Stomach smooth muscle (tissue), 2 donors: Measurements from ENCODE around the gene GREB1.

ENCODE experiments used
- H3K27ac ChIP-seq: one replicate; pipeline ENCODE4 v1.7.0; 2013; ENCODE audit warnings: mild to moderate bottlenecking, low read length, inconsistent platforms
- H3K27me3 ChIP-seq, 2 donors: one replicate each; pipeline ENCODE4 v1.7.0; 2013; ENCODE audit warnings: low read length in 2 of 2; ENCODE audit not compliant: insufficient read depth in 2 of 2, control insufficient read depth in 1 of 2
- H3K36me3 ChIP-seq, 2 donors: one replicate each; pipeline ENCODE4 v1.7.0; 2013; ENCODE audit warnings: low read length in 2 of 2; ENCODE audit not compliant: control insufficient read depth in 2 of 2, insufficient read depth in 2 of 2
- H3K4me1 ChIP-seq: one replicate; pipeline ENCODE4 v1.7.0; 2013; ENCODE audit warnings: low read length; ENCODE audit not compliant: control insufficient read depth, insufficient read depth
- H3K4me3 ChIP-seq, 2 donors: one replicate each; pipeline ENCODE4 v1.7.0; 2013; ENCODE audit warnings: low read length in 2 of 2
- H3K9ac ChIP-seq, 2 donors: one replicate each; pipeline ENCODE4 v1.7.0; 2013; ENCODE audit warnings: low read length in 2 of 2, mild to moderate bottlenecking in 1 of 2
- H3K9me3 ChIP-seq, 2 donors: one replicate each; pipeline ENCODE4 v1.7.0; 2013; ENCODE audit warnings: low read length in 2 of 2; ENCODE audit not compliant: control insufficient read depth in 2 of 2
- donor health status: healthy.
- donor health status: Pancreatic carcinoma.

GREB1 gene

GRCh38 chr2:11669454-11670291, 135.8 kb downstream of the GREB1 start, which contains the start of gene NTSR2:
TSS of gene NTSR2 (minus strand) at chr2:11670195. CDS start at chr2:11670129, 66 bp downstream.
- Histone ChIP-seq H3K4me3 (peak within 1 kb of the TSS in 1 of 2 donors; percentile 35), H3K27me3 (peaks cover 6 to 10% of the 10 kb centered on the region in 2 donors), H3K9me3 (no peaks in the 10 kb centered on the region), H3K36me3 (no peaks in the 10 kb centered on the region), H3K9ac (no peak within 1 kb of the TSS), H3K27ac (no peak within 1 kb of the TSS), H3K4me1 (peaks cover 10% of the 10 kb centered on the region)

GRCh38 chr2:11672407-11672806, 138.6 kb downstream of the GREB1 start:
- H3K36me3 ChIP-seq: no peaks in the 10 kb centered on the region
- H3K27me3 ChIP-seq: peaks cover 7 to 14% of the 10 kb centered on the region in 2 donors
- H3K9me3 ChIP-seq: peaks cover 0 to 4% of the 10 kb centered on the region in 2 donors
- peaks cover 10% of the 10 kb centered on the region for H3K4me1 ChIP-seq
- no peak overlapping the region for H3K4me3 ChIP-seq
- no peak overlapping the region for H3K9ac ChIP-seq
- H3K27ac ChIP-seq: no peak overlapping the region

GRCh38 chr2:11674983-11675382, 141.1 kb downstream of the GREB1 start:
- no peak overlapping the region for H3K27ac ChIP-seq
- H3K4me3 ChIP-seq: no peak overlapping the region
- peaks cover 0 to 4% of the 10 kb centered on the region in 2 donors for H3K9me3 ChIP-seq
- peaks cover 11 to 12% of the 10 kb centered on the region in 2 donors for H3K27me3 ChIP-seq
- H3K36me3 ChIP-seq: no peaks in the 10 kb centered on the region
- peaks cover 4% of the 10 kb centered on the region for H3K4me1 ChIP-seq
- H3K9ac ChIP-seq: no peak overlapping the region

GRCh38 chr2:11675423-11676112, 141.7 kb downstream of the GREB1 start:
- no peak overlapping the region for H3K27ac ChIP-seq
- no peaks in the 10 kb centered on the region for H3K36me3 ChIP-seq
- H3K9ac ChIP-seq: no peak overlapping the region
- H3K9me3 ChIP-seq: peaks cover 0 to 4% of the 10 kb centered on the region in 2 donors
- H3K4me1 ChIP-seq: no peaks in the 10 kb centered on the region
- H3K27me3 ChIP-seq: peaks cover 11 to 14% of the 10 kb centered on the region in 2 donors
- no peak overlapping the region for H3K4me3 ChIP-seq

- Histone ChIP-seq H3K4me3 (no peak overlapping the region), H3K27me3 (peaks cover 11 to 14% of the 10 kb centered on the region in 2 donors), H3K9ac (no peak overlapping the region), H3K9me3 (peaks cover 0 to 4% of the 10 kb centered on the region in 2 donors), H3K27ac (no peak overlapping the region), H3K4me1 (no peaks in the 10 kb centered on the region), H3K36me3 (no peaks in the 10 kb centered on the region)
Measured at GRCh38 chr2:11676640-11677039, 142.8 kb downstream of the GREB1 start.

- Histone ChIP-seq H3K27ac (no peak overlapping the region), H3K36me3 (no peaks in the 10 kb centered on the region), H3K4me3 (no peak overlapping the region), H3K27me3 (peaks cover 14 to 15% of the 10 kb centered on the region in 2 donors), H3K9ac (no peak overlapping the region), H3K9me3 (peaks cover 0 to 4% of the 10 kb centered on the region in 2 donors), H3K4me1 (no peaks in the 10 kb centered on the region)
Measured at GRCh38 chr2:11677136-11678055, 143.6 kb downstream of the GREB1 start.

GRCh38 chr2:11678306-11678960, 144.6 kb downstream of the GREB1 start:
- no peaks in the 10 kb centered on the region for H3K36me3 ChIP-seq
- H3K4me3 ChIP-seq: no peak overlapping the region
- H3K4me1 ChIP-seq: no peaks in the 10 kb centered on the region
- H3K27me3 ChIP-seq: peaks cover 14 to 15% of the 10 kb centered on the region in 2 donors
- no peak overlapping the region for H3K27ac ChIP-seq
- H3K9ac ChIP-seq: no peak overlapping the region
- peaks cover 0 to 4% of the 10 kb centered on the region in 2 donors for H3K9me3 ChIP-seq

- Histone ChIP-seq H3K4me1 (no peaks in the 10 kb centered on the region), H3K4me3 (no peak overlapping the region), H3K27ac (no peak overlapping the region), H3K9ac (no peak overlapping the region), H3K27me3 (peaks cover 14 to 15% of the 10 kb centered on the region in 2 donors), H3K36me3 (no peaks in the 10 kb centered on the region), H3K9me3 (peaks cover 0 to 4% of the 10 kb centered on the region in 2 donors)
Measured at GRCh38 chr2:11679016-11679415, 145.2 kb downstream of the GREB1 start.

GRCh38 chr2:11679486-11680181, 145.8 kb downstream of the GREB1 start:
- H3K4me3 ChIP-seq: no peak overlapping the region
- no peak overlapping the region for H3K27ac ChIP-seq
- peaks cover 14 to 15% of the 10 kb centered on the region in 2 donors for H3K27me3 ChIP-seq
- H3K9me3 ChIP-seq: peaks cover 0 to 4% of the 10 kb centered on the region in 2 donors
- H3K36me3 ChIP-seq: no peaks in the 10 kb centered on the region
- no peaks in the 10 kb centered on the region for H3K4me1 ChIP-seq
- no peak overlapping the region for H3K9ac ChIP-seq
